Measurements from ENCODE around the gene QRFP. TPM values are rescaled to one million over a fixed set of nuclear protein-coding genes. Genes with fewer than 3 reads are reported as not detected.

Gene QRFP
- polyA plus RNA-seq, 3 donors = 0.18 to 0.60 (median 0.21) TPM

- no peak overlapping the region for H3K27ac Mint-ChIP-seq
- no peak overlapping the region for H2AFZ ChIP-seq (ENCODE audit: insufficient read depth, low read depth, low read length, poor library complexity, severe bottlenecking)
- H3K27me3 ChIP-seq (ENCODE audit: control insufficient read depth in 2 of 2, insufficient read depth in 2 of 2, low read length in 2 of 2) = no peaks in the 10 kb centered on the region
- no peaks in the 10 kb centered on the region for H4K20me1 ChIP-seq (ENCODE audit: insufficient read depth, low read length)
- intact Hi-C loops (cut with micrococcal nuclease) = no loop called here
- H3K4me3 ChIP-seq (replicated peaks in 1 of 3; ENCODE audit: low read depth in 2 of 3, low read length in 3 of 3) = no peak overlapping the region
- H3K9me3 ChIP-seq (replicated peaks in 1 of 2; ENCODE audit: control insufficient read depth in 1 of 2, insufficient read depth in 1 of 2, low read length in 2 of 2) = no peaks in the 10 kb centered on the region
- no peaks in the 10 kb centered on the region for H3K27me3 Mint-ChIP-seq (ENCODE audit: low read depth in 3 of 3)
- no peaks in the 10 kb centered on the region for H3K9me3 Mint-ChIP-seq
- no peaks in the 10 kb centered on the region for H3K4me1 Mint-ChIP-seq
- no peaks in the 10 kb centered on the region for H3K79me2 ChIP-seq (ENCODE audit: insufficient read depth, low read length)
- no peak overlapping the region for H3K9ac ChIP-seq (ENCODE audit: insufficient read depth, low read length, poor library complexity, severe bottlenecking)
- H3K36me3 Mint-ChIP-seq = peaks cover 81 to 91% of the 10 kb centered on the region in 2 donors
- H3K27ac ChIP-seq (ENCODE audit: low read depth in 1 of 2, low read length in 2 of 2) = no peak overlapping the region
- peaks cover 64 to 96% of the 10 kb centered on the region in 2 donors for H3K36me3 ChIP-seq (replicated peaks in 1 of 2; ENCODE audit: control insufficient read depth in 1 of 2, insufficient read depth in 2 of 2, low read length in 2 of 2)
- no peak overlapping the region for H3K4me3 Mint-ChIP-seq
- H3K4me1 ChIP-seq (ENCODE audit: control insufficient read depth in 1 of 2, insufficient read depth in 2 of 2, low read length in 2 of 2) = no peaks in the 10 kb centered on the region
- no CpG with 5 or more reads among the region's 6 CpGs for WGBS (ENCODE audit: insufficient coverage)
- TF ChIP-seq CTCF (IDR thresholded peaks at IDR 0.05) = no peak
- H3K4me2 ChIP-seq (replicated peaks; ENCODE audit: extremely low read depth, low read length, poor library complexity, severe bottlenecking) = no peak overlapping the region
- no peak for DNase-seq
Observed at GRCh38 chr9:130877300-130877699, 19.3 kb downstream of the QRFP start.

- Histone ChIP-seq H3K27ac (ENCODE audit: low read depth in 1 of 2, low read length in 2 of 2) (no peak overlapping the region), H3K36me3 (replicated peaks in 1 of 2; ENCODE audit: control insufficient read depth in 1 of 2, insufficient read depth in 2 of 2, low read length in 2 of 2) (peaks cover 48 to 96% of the 10 kb centered on the region in 2 donors), H3K4me2 (replicated peaks; ENCODE audit: extremely low read depth, low read length, poor library complexity, severe bottlenecking) (no peak overlapping the region), H3K9ac (ENCODE audit: insufficient read depth, low read length, poor library complexity, severe bottlenecking) (no peak overlapping the region), H3K4me3 (replicated peaks in 1 of 3; ENCODE audit: low read depth in 2 of 3, low read length in 3 of 3) (no peak overlapping the region), H3K79me2 (ENCODE audit: insufficient read depth, low read length) (no peaks in the 10 kb centered on the region), H3K27me3 (ENCODE audit: control insufficient read depth in 2 of 2, insufficient read depth in 2 of 2, low read length in 2 of 2) (no peaks in the 10 kb centered on the region), H4K20me1 (ENCODE audit: insufficient read depth, low read length) (peaks cover 3% of the 10 kb centered on the region), H3K9me3 (replicated peaks in 1 of 2; ENCODE audit: control insufficient read depth in 1 of 2, insufficient read depth in 1 of 2, low read length in 2 of 2) (no peaks in the 10 kb centered on the region), H3K4me1 (ENCODE audit: control insufficient read depth in 1 of 2, insufficient read depth in 2 of 2, low read length in 2 of 2) (no peaks in the 10 kb centered on the region), H2AFZ (ENCODE audit: insufficient read depth, low read depth, low read length, poor library complexity, severe bottlenecking) (no peak overlapping the region)
- Mint-ChIP-seq H3K9me3 (no peaks in the 10 kb centered on the region), H3K27me3 (ENCODE audit: low read depth in 3 of 3) (no peaks in the 10 kb centered on the region), H3K27ac (no peak overlapping the region), H3K36me3 (peaks cover 69 to 78% of the 10 kb centered on the region in 2 donors), H3K4me1 (no peaks in the 10 kb centered on the region), H3K4me3 (no peak overlapping the region)
- intact Hi-C loops (cut with micrococcal nuclease) = no loop called here
- WGBS (ENCODE audit: insufficient coverage) = 93% methylated on average over 5 of the region's 5 CpGs
- no peak for TF ChIP-seq CTCF (IDR thresholded peaks at IDR 0.05)
- DNase-seq = no peak
Observed at GRCh38 chr9:130874783-130875182, 21.8 kb downstream of the QRFP start.

All from CD14-positive monocyte (primary cell).